IMR-90 (cell line): ENCODE measurements around the gene ACAP2. TPM values are rescaled to one million over a fixed set of nuclear protein-coding genes. Genes with fewer than 3 reads are reported as not detected.

Experiments
- ATAC-seq: fragments of 200-7000 bp; cut with Tn5 transposase; 2 replicates; pipeline ENCODE4 v1.9.1; 2020; ENCODE audit warnings: low read depth, mild to moderate bottlenecking, moderate library complexity
- BruUV-seq: library from RNA; stranded (reverse); fragments of 400-500 nt; replicated peaks from 2 replicates; lab custom pipeline; 2021; lab: Mats Ljungman, UMichigan
- CTCF ChIA-PET: fragments of 300-600 bp; formaldehyde crosslinking; extraction: SDS; loops from one replicate; lab custom pipeline; 2021; ENCODE audit warnings: antibody characterized with exemption; lab: Yijun Ruan, JAX
- POLR2A ChIA-PET: fragments of 300-600 bp; sonication (Branson Sonifier 250); formaldehyde crosslinking; loops from one replicate; lab custom pipeline; 2022; ENCODE audit warnings: antibody characterized with exemption; ENCODE audit not compliant: unreplicated experiment; lab: Charles Lee
- DNase-seq: peaks from one replicate; pipeline ENCODE4 v3.0.0; 2013
- H2AFZ ChIP-seq: replicated peaks from 2 replicates; pipeline ENCODE3; 2013; ENCODE audit warnings: low read length, mild to moderate bottlenecking; ENCODE audit not compliant: poor library complexity
- H2AK5ac ChIP-seq: 2 replicates; pipeline ENCODE4 v1.6.1; 2013; ENCODE audit warnings: low read depth, low read length, inconsistent platforms
- H2AK9ac ChIP-seq: replicated peaks from 2 replicates; pipeline ENCODE3; 2013; ENCODE audit warnings: mild to moderate bottlenecking, low read depth, low read length, moderate library complexity; ENCODE audit not compliant: poor library complexity
- H2BK120ac ChIP-seq: 2 replicates; pipeline ENCODE4 v1.6.1; 2013; ENCODE audit warnings: low read depth, low read length, inconsistent platforms
- H2BK15ac ChIP-seq: 3 replicates; pipeline ENCODE4 v1.6.1; 2013; ENCODE audit warnings: low read depth, low read length, inconsistent platforms
- H2BK20ac ChIP-seq: 2 replicates; pipeline ENCODE4 v1.6.1; 2013; ENCODE audit warnings: low read depth, mild to moderate bottlenecking, inconsistent platforms, low read length, moderate library complexity
- H2BK5ac ChIP-seq: 2 replicates; pipeline ENCODE4 v1.6.1; 2013; ENCODE audit warnings: mild to moderate bottlenecking, low read depth, low read length, inconsistent platforms; ENCODE audit not compliant: poor library complexity, severe bottlenecking
- H3K14ac ChIP-seq: replicated peaks from 2 replicates; pipeline ENCODE4 v1.6.1; 2013; ENCODE audit warnings: low read depth, low read length, inconsistent platforms
- H3K18ac ChIP-seq: 2 replicates; pipeline ENCODE4 v1.6.1; 2013; ENCODE audit warnings: low read depth, low read length, control low read depth
- H3K23ac ChIP-seq: 2 replicates; pipeline ENCODE4 v1.6.1; 2013; ENCODE audit warnings: low read depth, low read length, inconsistent platforms
- H3K27ac ChIP-seq: 2 replicates; pipeline ENCODE4 v1.5.1; 2013; ENCODE audit warnings: mild to moderate bottlenecking, control low read depth, low read length; ENCODE audit not compliant: insufficient read depth
- H3K27me3 ChIP-seq: 2 replicates; pipeline ENCODE4 v1.6.1; 2013; ENCODE audit warnings: low read length; ENCODE audit not compliant: control insufficient read depth, insufficient read depth
- H3K36me3 ChIP-seq: 2 replicates; pipeline ENCODE4 v1.6.1; 2013; ENCODE audit warnings: low read length, mixed read lengths; ENCODE audit not compliant: control insufficient read depth, insufficient read depth
- H3K4ac ChIP-seq: 2 replicates; pipeline ENCODE4 v1.6.1; 2013; ENCODE audit warnings: low read depth, low read length, inconsistent platforms
- H3K4me1 ChIP-seq: 2 replicates; pipeline ENCODE4 v1.6.1; 2013; ENCODE audit warnings: low read length, mixed read lengths; ENCODE audit not compliant: control insufficient read depth, insufficient read depth
- H3K4me2 ChIP-seq: 2 replicates; pipeline ENCODE4 v1.6.1; 2013; ENCODE audit warnings: low read depth, mild to moderate bottlenecking, control low read depth, low read length, moderate library complexity
- H3K4me3 ChIP-seq: 2 replicates; pipeline ENCODE4 v1.5.1; 2013; ENCODE audit warnings: low read depth, mild to moderate bottlenecking, control low read depth, low read length, moderate library complexity; ENCODE audit not compliant: insufficient read depth
- H3K56ac ChIP-seq: 2 replicates; pipeline ENCODE4 v1.6.1; 2013; ENCODE audit warnings: low read length, inconsistent platforms; ENCODE audit not compliant: insufficient read depth; ENCODE audit errors: extremely low read depth
- H3K79me1 ChIP-seq, 2 experiments: 2 replicates each; pipeline ENCODE4 v1.6.1; 2013; ENCODE audit warnings: low read length in 2 of 2, inconsistent platforms in 1 of 2, low read depth in 1 of 2
- H3K9ac ChIP-seq: 2 replicates; pipeline ENCODE4 v1.6.1; 2013; ENCODE audit warnings: low read depth, low read length, control low read depth
- H3K9me1 ChIP-seq: 2 replicates; pipeline ENCODE4 v1.6.1; 2013; ENCODE audit warnings: low read length, inconsistent platforms; ENCODE audit not compliant: insufficient read depth
- H3K9me3 ChIP-seq: 2 replicates; pipeline ENCODE4 v1.6.1; 2013; ENCODE audit warnings: low read length; ENCODE audit not compliant: control insufficient read depth, insufficient read depth
- H4K20me1 ChIP-seq: 2 replicates; pipeline ENCODE4 v1.6.1; 2013; ENCODE audit warnings: low read length, inconsistent platforms; ENCODE audit not compliant: insufficient read depth
- H4K5ac ChIP-seq: 2 replicates; pipeline ENCODE4 v1.6.1; 2013; ENCODE audit warnings: mild to moderate bottlenecking, low read depth, low read length, control low read depth
- H4K8ac ChIP-seq, 2 experiments: 2 replicates each; pipeline ENCODE4 v1.6.1; 2013; ENCODE audit warnings: low read depth in 2 of 2, low read length in 2 of 2, control low read depth in 1 of 2, inconsistent platforms in 1 of 2
- H4K91ac ChIP-seq: 2 replicates; pipeline ENCODE4 v1.6.1; 2013; ENCODE audit warnings: low read depth, low read length, inconsistent platforms; ENCODE audit not compliant: insufficient read depth
- BHLHE40 ChIP-seq: fragments of 150-350 bp; IDR thresholded peaks from 2 replicates; pipeline ENCODE4 v1.6.1; 2016; ENCODE audit warnings: mild to moderate bottlenecking, low read depth, low read length
- CEBPB ChIP-seq: IDR thresholded peaks from 2 replicates; pipeline ENCODE4 v1.6.1; 2012; ENCODE audit warnings: low read depth, low read length, improper control_type of control experiment
- CTCF ChIP-seq: conservative IDR thresholded peaks from 2 replicates; pipeline ENCODE4 v1.5.1; 2012; ENCODE audit warnings: mild to moderate bottlenecking, low read depth, low read length, improper control_type of control experiment
- FOS ChIP-seq: fragments of 150-350 bp; IDR thresholded peaks from 2 replicates; pipeline ENCODE4 v1.6.1; 2016; ENCODE audit warnings: low read depth, low read length
- MAFK ChIP-seq: IDR thresholded peaks from 2 replicates; pipeline ENCODE4 v1.6.1; 2012; ENCODE audit warnings: low read depth, low read length, improper control_type of control experiment
- MAZ ChIP-seq: IDR thresholded peaks from 2 replicates; pipeline ENCODE4 v1.6.1; 2012; ENCODE audit warnings: low read depth, mild to moderate bottlenecking, low read length, improper control_type of control experiment, moderate library complexity, borderline replicate concordance
- MXI1 ChIP-seq: IDR thresholded peaks from 2 replicates; pipeline ENCODE4 v1.6.1; 2012; ENCODE audit warnings: low read depth, mild to moderate bottlenecking, low read length, moderate library complexity, borderline replicate concordance
- NFE2L2 ChIP-seq: fragments of 150-350 bp; IDR thresholded peaks from 2 replicates; pipeline ENCODE4 v1.6.1; 2016; ENCODE audit warnings: low read depth, mild to moderate bottlenecking, low read length
- POLR2A ChIP-seq: IDR thresholded peaks from 2 replicates; pipeline ENCODE4 v1.6.1; 2012; ENCODE audit warnings: mild to moderate bottlenecking, low read depth, low read length
- RAD21 ChIP-seq: IDR thresholded peaks from 2 replicates; pipeline ENCODE4 v1.6.1; 2012; ENCODE audit warnings: low read length, improper control_type of control experiment
- RCOR1 ChIP-seq: IDR thresholded peaks from 2 replicates; pipeline ENCODE4 v1.6.1; 2012; ENCODE audit warnings: mild to moderate bottlenecking, low read length, improper control_type of control experiment; ENCODE audit not compliant: insufficient replicate concordance
- SMC3 ChIP-seq: fragments of 150-350 bp; IDR thresholded peaks from 2 replicates; pipeline ENCODE4 v1.6.1; 2016; ENCODE audit warnings: low read depth, mild to moderate bottlenecking, antibody characterized with exemption, low read length, moderate library complexity
- USF2 ChIP-seq: fragments of 150-350 bp; IDR thresholded peaks from 2 replicates; pipeline ENCODE4 v1.6.1; 2017; ENCODE audit warnings: mild to moderate bottlenecking, antibody characterized with exemption, low read length, low read depth
- WGBS, 2 experiments: methylation state at CpG; one replicate each; pipeline versions ENCODE4 v1.1.5 to v1.1.7; 2013; ENCODE audit warnings: missing lambda C conversion rate in 2 of 2; ENCODE audit not compliant: insufficient read length in 1 of 2; ENCODE audit errors: extremely low coverage in 2 of 2; 5-methylcytosine and 5-hydroxymethylcytosine counted together
- dilution Hi-C: fragments of 300-500 bp; cut with HindIII; formaldehyde crosslinking; loops from one replicate; pipeline ENCODE4 v1.14.3; 2018; ENCODE audit warnings: low sequenced_read_pairs; ENCODE audit not compliant: unreplicated experiment
- in situ Hi-C: fragments of 300-500 bp; cut with MboI; formaldehyde crosslinking; loops from 3 replicates; pipeline ENCODE4 v1.14.3; 2019; ENCODE audit warnings: low sequenced_read_pairs, inconsistent platforms, mixed read lengths
- intact Hi-C: fragments of 100-400 bp; cut with micrococcal nuclease; formaldehyde crosslinking; loops from 2 replicates; pipeline ENCODE4 v1.10.0; 2022
- polyA plus RNA-seq, 3 experiments: library from polyadenylated mRNA; depleted of rRNA; stranded (reverse); fragments of >200 nt; gene quantifications; 2 replicates each; pipeline ENCODE4 v1.2.3, GENCODE V29; 2012; ENCODE audit warnings: low replicate concordance in 1 of 3
- total RNA-seq: library from RNA; depleted of rRNA; stranded (reverse); fragments of >200 nt; gene quantifications from 2 replicates; pipeline ENCODE4 v1.2.3, GENCODE V29; 2012

ACAP2 gene
- total and polyA plus RNA-seq, 2 of the 4 experiments (the other 2 are of a cell fraction): 11.9 to 35.1 TPM

- H2AK9ac ChIP-seq: no peak overlapping the region
- H3K27ac ChIP-seq: no peak overlapping the region
- ChIA-PET CTCF (no interaction called here), POLR2A (no interaction called here)
- no peak overlapping the region for H3K4ac ChIP-seq
- no peak overlapping the region for H2AK5ac ChIP-seq
- no peaks in the 10 kb centered on the region for H3K9me3 ChIP-seq
- H3K9me1 ChIP-seq: 0 out of 2 replicates have a peak, but pooled peaks cover 2% of the 10 kb centered on the region
- no peak overlapping the region for H2BK5ac ChIP-seq
- H3K36me3 ChIP-seq: no peaks in the 10 kb centered on the region
- WGBS, 2 experiments: 84% methylated on average over 2 of the region's 5 CpGs; no CpG with 5 or more reads in 1 of the 2 experiments
- intact Hi-C loops (no loop called here), in situ Hi-C loops (no loop called here), dilution Hi-C loops (no loop called here)
- H4K20me1 ChIP-seq: no peaks in the 10 kb centered on the region
- no peaks in the 10 kb centered on the region; the same call in 1 of the 2 replicates for H3K4me1 ChIP-seq
- no peak overlapping the region for H2BK15ac ChIP-seq
- peaks cover 7 to 10% of the 10 kb centered on the region in 2 experiments; a peak in 2 of 4 replicates for H3K79me1 ChIP-seq
- H2BK20ac ChIP-seq: no peak overlapping the region
- no peak overlapping the region for H3K56ac ChIP-seq
- no peak overlapping the region for H2AFZ ChIP-seq
- ATAC-seq (no peak), DNase-seq (no peak)
- H3K14ac ChIP-seq: no peak overlapping the region; the same call in 1 of the 2 replicates
- H3K9ac ChIP-seq: no peak overlapping the region
- no peaks in the 10 kb centered on the region for H3K27me3 ChIP-seq
- no peak overlapping the region for H4K5ac ChIP-seq
- no peak overlapping the region for H4K8ac ChIP-seq
- no peak overlapping the region for H4K91ac ChIP-seq
- H3K23ac ChIP-seq: no peak overlapping the region
- no peak overlapping the region for H2BK120ac ChIP-seq
- no peak overlapping the region for H3K4me3 ChIP-seq
- no peak overlapping the region for H3K18ac ChIP-seq
- H3K4me2 ChIP-seq: no peak overlapping the region
- no TSS peak for BruUV-seq
- no peak for TF ChIP-seq FOS
- no peak for TF ChIP-seq POLR2A
- no peak for TF ChIP-seq USF2
- TF ChIP-seq CEBPB: no peak
- TF ChIP-seq MAZ: no peak
- no peak for TF ChIP-seq NFE2L2
- TF ChIP-seq RCOR1: no peak
- no peak for TF ChIP-seq MXI1
- no peak for TF ChIP-seq SMC3
- TF ChIP-seq CTCF: no peak
- no peak for TF ChIP-seq BHLHE40
- no peak for TF ChIP-seq MAFK
- no peak for TF ChIP-seq RAD21
Observed at GRCh38 chr3:195236076-195236798, 206.6 kb downstream of the ACAP2 start.
